Lower leg skin (tissue), 3 donors: ENCODE data around the gene VIL1.

ENCODE experiments used
- POLR2A ChIP-seq, 2 donors: fragments of 450-650 bp; IDR thresholded peaks; one replicate each; pipeline ENCODE4 v1.6.1; 2016 to 2017; ENCODE audit warnings: antibody characterized with exemption in 2 of 2, mild to moderate bottlenecking in 1 of 2, moderate library complexity in 1 of 2
- TF ChIP-seq, protein P1 (sequence below), 3 donors: fragments of 450-650 bp; IDR thresholded peaks; one replicate each; pipeline ENCODE4 v1.5.1; 2016; ENCODE audit warnings: antibody characterized with exemption in 3 of 3, mild to moderate bottlenecking in 3 of 3, moderate library complexity in 2 of 3

DNA sequence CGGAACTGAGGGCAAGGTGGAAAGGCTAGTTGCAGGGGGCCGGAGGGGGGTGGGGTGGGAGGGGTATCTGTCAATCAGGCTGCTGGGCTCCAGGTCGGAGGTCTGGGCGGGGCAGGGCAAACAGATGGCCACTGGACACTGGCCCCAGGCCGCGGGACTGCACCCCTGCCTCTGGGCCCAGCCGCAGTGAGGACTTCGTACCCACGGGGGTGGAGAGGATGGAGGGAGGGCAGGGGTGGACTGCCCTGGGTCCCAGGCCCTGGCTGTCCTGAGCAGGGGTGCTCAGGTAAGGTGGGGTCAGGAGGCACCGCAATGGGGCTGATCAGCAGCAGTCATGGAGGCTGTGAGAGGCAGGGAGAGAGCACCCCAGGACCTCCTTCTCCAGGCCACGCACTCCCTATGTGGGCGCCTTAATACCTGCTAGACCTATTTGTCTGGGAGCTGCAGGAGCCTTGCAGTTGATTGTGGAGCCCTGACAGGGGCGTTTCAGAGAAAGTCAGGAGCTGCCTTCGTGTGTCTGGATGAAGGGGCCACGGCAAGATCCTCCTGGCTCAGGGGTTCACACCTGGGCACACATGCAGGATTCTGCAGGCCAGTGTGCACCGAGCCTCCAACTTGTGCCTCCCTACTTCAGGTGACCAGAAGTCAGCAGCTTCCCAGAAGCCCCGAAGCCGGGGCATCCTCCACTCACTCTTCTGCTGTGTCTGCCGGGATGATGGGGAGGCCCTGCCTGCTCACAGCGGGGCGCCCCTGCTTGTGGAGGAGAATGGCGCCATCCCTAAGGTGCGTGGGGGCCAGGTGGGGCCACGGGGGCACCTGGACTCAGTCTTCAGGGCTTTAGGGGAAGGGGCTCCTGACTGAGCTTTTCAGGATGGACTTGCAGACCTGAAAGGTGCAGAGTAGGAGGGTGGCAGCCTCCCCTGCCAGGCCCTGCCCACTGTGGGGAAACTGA is 17.7 kb upstream of the VIL1 start:
- TF ChIP-seq, protein P1, sequence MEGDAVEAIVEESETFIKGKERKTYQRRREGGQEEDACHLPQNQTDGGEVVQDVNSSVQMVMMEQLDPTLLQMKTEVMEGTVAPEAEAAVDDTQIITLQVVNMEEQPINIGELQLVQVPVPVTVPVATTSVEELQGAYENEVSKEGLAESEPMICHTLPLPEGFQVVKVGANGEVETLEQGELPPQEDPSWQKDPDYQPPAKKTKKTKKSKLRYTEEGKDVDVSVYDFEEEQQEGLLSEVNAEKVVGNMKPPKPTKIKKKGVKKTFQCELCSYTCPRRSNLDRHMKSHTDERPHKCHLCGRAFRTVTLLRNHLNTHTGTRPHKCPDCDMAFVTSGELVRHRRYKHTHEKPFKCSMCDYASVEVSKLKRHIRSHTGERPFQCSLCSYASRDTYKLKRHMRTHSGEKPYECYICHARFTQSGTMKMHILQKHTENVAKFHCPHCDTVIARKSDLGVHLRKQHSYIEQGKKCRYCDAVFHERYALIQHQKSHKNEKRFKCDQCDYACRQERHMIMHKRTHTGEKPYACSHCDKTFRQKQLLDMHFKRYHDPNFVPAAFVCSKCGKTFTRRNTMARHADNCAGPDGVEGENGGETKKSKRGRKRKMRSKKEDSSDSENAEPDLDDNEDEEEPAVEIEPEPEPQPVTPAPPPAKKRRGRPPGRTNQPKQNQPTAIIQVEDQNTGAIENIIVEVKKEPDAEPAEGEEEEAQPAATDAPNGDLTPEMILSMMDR (IDR thresholded peaks at IDR 0.05), result no peak
- TF ChIP-seq POLR2A (IDR thresholded peaks at IDR 0.05), result no peak
